ENCODE data around the gene MEF2A.

- TF ChIP-seq CTCF (conservative IDR thresholded peaks at IDR 0.05 in 1 of 2, IDR thresholded peaks at IDR 0.05 in 1 of 2; ENCODE audit: extremely low read depth in 1 of 2, insufficient read depth in 1 of 2, low read depth in 1 of 2, low read length in 2 of 2) (no peak), EZH2 (IDR thresholded peaks at IDR 0.05; ENCODE audit: borderline replicate concordance, low read length) (no peak)
Observed at GRCh38 chr15:99645951-99646350, 80.2 kb downstream of the MEF2A start.

Data from mammary epithelial cell (primary cell).